ENCODE results near the gene BTBD8.

- TF ChIP-seq EP300 (IDR thresholded peaks at IDR 0.05) (no peak), CTCF (IDR thresholded peaks at IDR 0.05) (no peak), POLR2AphosphoS5 (IDR thresholded peaks at IDR 0.05) (no peak)
Measured at GRCh38 chr1:92188436-92189255, 108.5 kb downstream of the BTBD8 start.

Data from sigmoid colon (tissue), 4 donors.